Subcutaneous adipose tissue (tissue), 4 donors: ENCODE measurements around the gene DBNDD2. TPM values are rescaled to one million over a fixed set of nuclear protein-coding genes. Genes with fewer than 3 reads are reported as not detected.

Experiments
- CTCF ChIP-seq: fragments of 450-650 bp; IDR thresholded peaks from one replicate; pipeline ENCODE4 v1.5.1; 2016; ENCODE audit warnings: low read depth, mild to moderate bottlenecking, control low read depth, antibody characterized with exemption, moderate library complexity
- total RNA-seq, 4 donors: library from RNA; depleted of rRNA; stranded (reverse); fragments of >200 nt; gene quantifications; one replicate each; pipeline ENCODE4 v1.1.0, GENCODE V29; 2016

DBNDD2 gene
- total RNA-seq, 4 donors from 2014 or later = 20.5 to 42.3 (median 24.3) TPM

- TF ChIP-seq CTCF = no peak
These were observed 35.3 kb upstream of the DBNDD2 start for GRCh38 chr20:45372646-45373352.

DNA sequence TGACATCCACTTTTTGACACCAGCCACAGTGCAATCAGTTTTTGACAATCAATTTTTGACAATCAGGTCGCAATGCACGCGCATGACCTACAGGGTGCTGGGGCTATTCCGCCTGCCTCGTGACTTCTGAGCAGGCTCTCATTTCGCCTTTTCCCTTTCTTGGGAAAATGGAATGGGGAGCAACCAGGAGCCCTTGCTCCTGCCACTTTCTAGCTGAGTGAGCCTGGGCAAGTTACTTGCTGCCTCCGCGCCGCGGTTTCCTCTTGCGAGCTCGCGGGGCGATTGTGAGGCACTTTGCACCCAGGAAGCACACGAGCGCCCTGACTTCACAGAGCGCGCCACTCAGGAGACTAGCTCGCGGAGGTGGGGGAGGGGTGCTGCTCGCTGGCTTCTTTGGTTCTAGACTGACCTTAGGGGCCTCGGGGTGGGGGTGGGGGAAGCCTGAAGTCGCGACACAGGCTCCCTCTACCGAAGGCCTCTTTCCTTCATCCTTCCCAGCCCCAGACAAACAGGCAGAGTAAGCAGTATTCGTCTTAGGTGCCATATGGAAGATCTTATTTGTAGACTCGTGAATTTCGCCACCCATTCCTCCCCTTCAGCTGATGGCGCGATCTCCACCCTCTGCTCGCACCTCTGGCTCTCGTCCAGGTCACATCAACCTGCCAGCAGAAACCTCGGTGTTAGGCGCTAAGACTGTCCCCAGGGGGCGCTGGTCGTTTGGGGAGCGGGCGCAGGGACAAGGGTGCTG is 34.6 kb upstream of the DBNDD2 start:
- no peak for TF ChIP-seq CTCF

DNA sequence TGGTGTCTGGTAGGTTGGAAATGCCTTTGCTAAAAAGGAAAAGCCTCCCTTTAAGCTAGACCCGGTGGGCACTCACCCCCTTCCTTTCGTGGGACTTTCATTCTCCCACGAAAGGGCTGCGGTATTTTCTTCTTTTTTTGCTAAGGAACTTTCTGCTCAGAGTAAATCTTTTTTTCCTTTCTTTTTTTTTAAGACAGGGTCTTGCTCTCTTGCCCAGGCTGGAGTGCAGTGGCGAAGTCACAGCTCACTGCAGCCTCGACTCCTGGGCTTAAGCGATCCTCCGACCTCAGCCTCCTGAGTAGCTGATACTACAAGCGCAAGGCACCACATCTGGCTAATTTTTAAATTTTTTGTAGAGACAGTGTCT is 34.0 kb upstream of the DBNDD2 start:
- TF ChIP-seq CTCF = no peak

- TF ChIP-seq CTCF = no peak
These were observed 33.1 kb upstream of the DBNDD2 start for GRCh38 chr20:45374966-45375365.

DNA sequence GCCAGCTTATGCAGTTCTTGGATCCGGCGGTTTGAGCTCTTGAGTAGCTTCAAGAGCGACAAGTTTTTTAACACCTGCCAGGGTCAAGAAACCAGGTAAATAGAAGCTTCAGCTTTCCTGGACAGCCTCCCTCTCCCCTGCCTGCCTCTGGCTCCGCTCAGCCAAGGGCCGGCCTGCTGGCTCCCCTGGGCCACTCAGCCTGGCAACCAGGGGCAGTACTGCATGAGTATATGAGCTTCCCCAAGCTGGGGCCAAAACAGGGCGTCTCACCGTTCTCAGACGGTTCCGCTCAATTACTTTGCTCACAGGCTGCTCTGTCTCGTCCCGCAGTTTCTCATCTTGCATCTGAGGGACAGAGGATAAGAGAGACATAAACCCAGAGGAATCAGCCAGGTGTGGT is 30.8 kb upstream of the DBNDD2 start:
- no peak for TF ChIP-seq CTCF

- TF ChIP-seq CTCF = no peak
These were observed 29.9 kb upstream of the DBNDD2 start, which contains the start of gene TP53TG5 for GRCh38 chr20:45378191-45378590. Gene TP53TG5, minus strand, starts transcription at chr20:45378325. Its CDS starts 89 bp downstream, at chr20:45378236.

GRCh38 chr20:45387274-45387673 is 20.8 kb upstream of the DBNDD2 start:
- no peak for TF ChIP-seq CTCF
